Measurements from ENCODE around the gene GSDME.

DNA sequence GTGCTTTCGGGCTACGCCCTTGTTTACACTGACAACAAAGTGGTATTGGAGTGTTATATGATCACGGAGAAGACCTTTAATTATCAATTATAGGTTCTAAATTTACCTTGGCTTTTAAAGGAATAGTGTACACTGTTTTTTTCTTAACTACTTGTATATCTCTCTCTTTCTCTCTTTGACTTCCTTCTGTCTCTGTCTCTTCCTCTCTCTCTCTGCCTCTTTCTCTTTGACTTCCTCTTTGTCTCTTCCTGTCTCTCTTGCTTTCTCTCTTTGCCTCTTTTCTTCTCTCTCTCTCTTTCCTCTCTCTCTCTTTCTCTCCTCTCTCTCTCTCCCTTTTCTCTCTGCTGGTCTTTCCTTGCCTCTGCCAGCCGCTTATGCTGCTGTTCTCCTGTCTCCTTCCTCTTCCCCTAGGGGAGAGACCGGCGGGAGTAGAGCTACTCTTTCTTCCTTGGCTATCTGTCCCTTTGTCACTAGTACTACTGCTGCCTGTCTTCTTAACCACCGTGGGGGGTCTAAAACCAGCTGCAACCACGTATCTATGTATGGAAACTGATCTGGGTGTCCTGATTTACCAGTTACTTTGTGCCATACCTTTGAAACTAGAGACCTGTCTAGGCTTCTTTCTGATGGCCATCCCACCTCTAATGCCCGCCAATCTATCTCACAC lies 36.9 kb upstream of the GSDME start:
- TF ChIP-seq CTCF (conservative IDR thresholded peaks at IDR 0.05 in 1 of 2, IDR thresholded peaks at IDR 0.05 in 1 of 2; ENCODE audit: low read depth in 1 of 2, low read length in 2 of 2) (no peak), EZH2 (IDR thresholded peaks at IDR 0.05; ENCODE audit: low read length, missing control alignments) (no peak)

All from fibroblast of lung (primary cell).